Hematopoietic multipotent progenitor cell treated with erythropoietin and hydrocortisone succinate and interleukin-3 and kit ligand, for 4 days (in vitro differentiated cells): Measurements from ENCODE around the gene INSC.
A peak's percentile ranks its signal among the peaks of the same experiment; 100 is the strongest.

Experiments used
- DNase-seq: peaks from one replicate; pipeline ENCODE4 v3.0.0-alpha.2; 2015

Gene INSC

DNA sequence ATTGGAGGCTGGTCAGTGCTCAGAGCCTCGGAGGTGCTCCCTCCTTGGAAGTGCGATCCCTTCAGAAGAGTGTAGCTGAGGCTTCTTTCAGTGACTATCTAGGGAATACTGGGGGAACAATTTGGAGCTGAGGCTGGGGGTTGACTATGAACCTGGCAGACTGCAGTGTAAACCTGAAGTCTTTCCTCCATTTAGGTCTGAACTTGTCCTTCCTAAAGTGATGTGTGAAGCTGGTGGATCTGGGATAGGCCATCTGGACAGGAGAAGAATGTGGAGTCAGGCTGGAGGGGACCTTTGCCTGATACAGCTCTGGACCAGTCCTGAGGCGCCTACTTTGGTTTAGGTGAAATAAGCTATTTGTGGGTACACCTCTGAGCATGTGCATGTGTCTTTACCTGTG lies 3.5 kb upstream of the INSC start:
- no peak for DNase-seq

DNA sequence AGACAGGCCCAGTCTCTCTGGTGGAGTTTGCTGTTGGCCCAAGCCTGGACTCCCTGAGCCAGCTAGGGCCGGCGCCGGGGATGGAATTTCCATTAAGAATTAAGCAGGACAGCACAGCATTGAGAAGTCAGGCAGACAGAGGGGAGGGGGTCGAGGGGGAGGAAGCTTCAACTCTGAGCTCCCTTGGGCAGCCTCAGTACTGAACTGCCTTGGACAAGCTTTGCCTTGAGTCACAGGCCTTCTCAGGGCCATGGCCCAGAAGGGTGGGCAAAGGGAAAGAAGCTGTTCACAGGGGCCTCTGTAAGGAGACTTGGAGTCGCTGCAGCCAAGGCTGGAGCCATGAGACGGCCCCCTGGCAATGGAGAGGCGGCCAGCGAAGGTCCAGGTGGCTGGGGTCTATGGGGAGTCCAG lies 2.6 kb upstream of the INSC start:
- DNase-seq, result no peak

DNA sequence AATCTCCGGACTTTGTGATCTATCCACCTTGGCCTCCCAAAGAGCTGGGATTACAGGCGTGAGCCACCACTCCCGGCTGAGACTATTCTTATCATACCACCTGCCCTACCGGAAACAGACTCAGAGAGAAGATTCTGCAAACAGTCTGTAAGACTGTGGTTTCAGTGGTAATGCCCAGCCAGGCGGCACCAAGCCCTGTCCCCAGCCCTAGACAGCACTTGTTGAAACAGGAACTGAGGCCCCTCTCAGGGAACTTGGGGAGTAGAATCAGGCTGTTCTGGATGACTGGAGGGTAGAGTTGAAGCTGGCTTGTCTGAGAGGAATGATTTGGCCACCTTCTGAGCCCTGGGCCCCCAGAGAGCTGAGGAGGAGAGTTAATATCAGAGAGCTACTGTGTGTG lies 1.3 kb upstream of the INSC start:
- DNase-seq, result peak; percentile 95

DNA sequence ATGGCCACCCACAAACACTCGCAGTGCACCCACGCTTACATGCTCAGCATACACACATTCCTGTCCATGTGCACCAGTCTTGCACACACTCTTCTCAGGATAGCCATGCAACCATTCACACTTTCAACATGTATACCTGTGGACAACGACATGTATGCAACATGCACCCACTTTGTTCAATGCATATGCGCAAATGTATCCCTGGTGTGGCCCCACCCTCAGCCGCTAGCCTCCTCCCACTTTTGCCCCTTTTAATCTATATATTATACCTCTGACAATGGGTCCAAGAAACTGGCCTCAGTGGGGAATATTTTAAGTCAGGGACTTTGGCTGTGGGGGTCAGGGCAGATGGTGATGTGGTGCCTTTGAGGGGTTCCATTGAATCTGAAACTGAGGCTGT lies 963 bp downstream of the INSC start:
- DNase-seq, result no peak

DNA sequence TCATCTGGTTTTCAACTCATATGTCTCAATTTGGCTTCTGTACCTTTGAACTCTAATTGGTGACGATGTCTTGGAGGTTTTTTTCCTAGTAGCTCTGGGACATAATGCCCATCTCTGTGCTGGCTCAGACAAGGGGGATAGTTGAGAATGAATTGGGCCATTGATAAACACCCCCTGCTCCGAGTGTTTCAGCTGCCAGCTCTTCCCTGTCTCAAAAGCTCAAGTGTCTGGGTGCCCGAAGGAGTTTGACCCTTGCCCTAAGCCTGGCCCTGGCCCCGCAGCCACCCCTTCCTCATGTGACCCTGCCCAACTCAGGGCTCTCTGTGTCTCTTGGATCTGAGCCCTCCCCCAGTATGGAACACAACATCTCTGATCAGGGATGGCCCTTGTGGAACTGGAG lies 3.0 kb downstream of the INSC start:
- DNase-seq, result no peak

DNA sequence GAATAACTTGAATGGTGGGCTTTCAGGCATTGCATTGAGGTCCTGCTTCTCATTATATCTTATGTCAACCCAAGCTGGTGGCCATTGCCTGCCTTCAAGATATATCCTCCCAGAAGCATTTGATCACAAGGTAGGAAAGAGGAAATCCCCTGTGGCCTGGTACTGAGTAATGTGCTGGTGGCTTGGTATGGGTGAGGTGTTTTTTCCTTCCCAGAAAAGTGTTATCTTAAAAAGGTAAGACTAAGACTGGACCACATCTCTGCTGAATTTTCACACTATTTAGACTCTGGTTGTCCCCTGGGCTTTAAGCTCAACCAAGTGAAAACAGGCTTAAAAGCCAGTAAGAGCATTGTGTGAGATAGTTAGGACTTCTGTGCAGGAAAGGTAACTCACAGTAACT lies 3.7 kb downstream of the INSC start:
- no peak for DNase-seq

DNA sequence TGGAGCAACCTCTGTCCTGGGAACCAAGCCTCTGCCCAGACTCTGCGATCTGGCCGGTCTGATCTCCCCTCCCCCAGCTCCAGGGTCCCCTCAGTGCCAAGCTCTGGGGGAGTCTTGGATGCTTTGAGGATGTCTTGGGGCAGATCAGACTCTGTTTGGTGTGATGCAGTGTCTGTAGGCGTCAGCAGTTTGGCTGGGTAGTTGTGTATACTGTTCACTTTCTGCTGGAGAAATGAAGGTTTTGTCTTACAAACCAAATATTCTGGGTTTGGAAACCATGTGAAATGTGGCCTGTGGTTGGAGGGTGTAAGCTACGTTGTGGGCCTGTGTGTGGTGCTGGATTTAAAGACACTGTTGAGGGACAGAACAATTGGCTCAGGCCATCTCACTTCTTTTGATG lies 4.6 kb downstream of the INSC start:
- DNase-seq, result no peak

DNA sequence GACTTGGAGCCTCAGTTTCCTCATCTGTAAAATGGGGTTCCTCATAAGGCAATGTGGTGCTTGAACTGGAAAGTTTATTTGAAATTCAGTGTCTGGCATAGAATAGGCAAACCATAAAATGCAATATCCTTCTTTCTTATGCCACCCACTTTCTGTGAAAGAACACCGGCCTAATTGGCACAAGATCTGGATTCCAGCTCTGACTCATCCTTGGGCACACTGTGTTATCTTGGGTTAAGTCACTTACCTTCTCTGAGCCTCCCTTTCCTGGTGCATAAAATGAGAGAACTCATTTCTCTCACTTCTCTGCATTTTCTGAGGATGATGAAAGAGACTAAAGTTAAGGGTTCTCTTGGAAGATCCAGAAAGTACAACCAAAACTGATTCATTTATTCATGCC lies 5.1 kb downstream of the INSC start:
- DNase-seq, result no peak

DNA sequence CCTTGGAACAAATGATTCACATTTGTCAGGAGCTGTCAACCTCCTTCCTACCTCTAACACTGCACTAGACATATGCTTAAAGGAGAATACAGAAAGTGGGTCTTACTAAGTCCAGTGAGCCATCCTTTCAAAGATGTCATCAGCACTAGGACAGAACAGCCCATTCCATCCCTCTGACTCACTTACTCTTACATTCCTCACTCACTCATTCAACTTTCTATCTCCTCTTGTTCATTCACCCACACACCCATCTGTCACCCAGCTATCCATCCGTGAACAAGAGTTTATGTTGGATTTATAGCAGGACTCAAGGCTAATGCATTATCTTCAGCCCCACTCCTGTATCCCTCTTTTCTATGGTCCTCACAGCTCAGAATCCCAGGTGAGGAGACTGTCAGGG lies 9.1 kb downstream of the INSC start:
- DNase-seq, result no peak

DNA sequence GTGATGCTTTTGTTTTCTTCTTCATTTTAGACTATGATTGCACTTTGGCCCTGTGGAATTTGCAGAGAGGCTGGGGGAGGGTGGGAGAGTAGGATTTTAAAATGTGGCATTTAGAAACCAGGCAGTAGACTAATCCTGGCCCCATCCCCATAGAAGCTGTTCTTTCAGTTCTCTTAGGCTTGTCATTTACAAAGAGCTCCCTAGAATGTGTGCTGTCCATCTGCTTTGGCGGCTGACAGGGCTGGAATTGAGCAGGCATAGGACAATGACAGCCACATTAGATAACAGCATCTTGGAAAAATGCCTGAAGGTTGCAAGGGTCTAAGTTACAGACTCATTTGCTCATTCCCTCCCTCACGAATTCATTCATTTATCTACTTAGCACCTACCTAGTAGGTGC lies 9.8 kb downstream of the INSC start:
- no peak for DNase-seq

DNA sequence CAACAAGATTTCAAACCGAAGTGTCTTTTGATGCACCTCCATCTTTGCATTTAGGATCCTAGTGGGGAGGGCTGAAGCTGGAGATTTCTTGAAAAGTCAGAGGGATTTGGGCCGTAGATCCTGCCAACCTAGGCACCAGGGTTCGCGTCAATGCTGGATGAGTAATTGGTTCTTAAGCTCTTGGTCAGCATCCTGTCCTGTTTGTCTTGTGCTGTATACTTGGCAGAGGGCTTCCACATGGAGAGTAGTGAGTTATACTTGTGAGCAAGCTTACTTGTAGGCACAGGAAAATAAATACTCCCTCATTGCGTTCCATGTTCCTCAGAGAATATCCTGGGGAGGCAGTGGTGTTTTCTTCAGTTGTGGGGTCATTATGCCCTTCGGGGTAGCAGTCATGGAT lies 12.6 kb downstream of the INSC start:
- DNase-seq, result no peak

DNA sequence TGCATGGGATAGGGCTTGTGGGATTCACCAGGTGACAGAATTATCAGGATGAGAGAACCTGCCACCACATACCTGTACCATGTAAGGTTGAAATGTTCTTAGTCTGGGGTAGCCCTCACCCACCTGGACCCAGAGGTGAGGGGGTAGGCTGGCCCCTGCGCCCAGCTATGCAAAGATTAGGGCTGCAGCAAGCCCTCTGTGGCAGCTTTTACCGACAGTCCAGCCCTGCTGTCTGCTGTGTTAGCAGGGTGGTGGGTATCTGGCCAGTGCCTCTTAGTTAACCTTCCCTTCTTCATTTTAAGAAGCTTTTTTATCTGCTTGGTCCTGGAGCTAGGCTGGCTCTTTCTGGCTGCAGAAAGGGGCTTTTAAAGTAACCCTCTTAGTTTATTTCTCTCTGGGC lies 13.9 kb downstream of the INSC start:
- DNase-seq, result no peak

DNA sequence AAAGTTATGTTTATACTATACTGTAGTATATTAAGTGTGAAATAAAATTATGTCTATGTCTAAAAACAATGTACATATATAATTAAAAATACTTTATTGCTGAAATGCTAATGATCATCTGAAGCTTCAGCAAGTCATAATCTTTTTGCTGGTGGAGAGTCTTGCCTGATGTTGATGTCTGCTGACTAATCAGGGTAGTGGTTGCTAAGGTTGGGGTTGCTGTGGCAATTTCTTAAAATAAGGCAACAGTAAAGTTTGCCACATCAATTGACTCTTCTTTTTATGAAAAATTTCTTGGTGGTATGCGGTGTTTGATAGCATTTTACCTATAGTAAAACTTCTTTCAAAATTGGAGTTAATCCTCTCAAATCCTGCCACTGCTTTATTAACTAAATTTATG lies 21.4 kb downstream of the INSC start:
- DNase-seq, result no peak

DNA sequence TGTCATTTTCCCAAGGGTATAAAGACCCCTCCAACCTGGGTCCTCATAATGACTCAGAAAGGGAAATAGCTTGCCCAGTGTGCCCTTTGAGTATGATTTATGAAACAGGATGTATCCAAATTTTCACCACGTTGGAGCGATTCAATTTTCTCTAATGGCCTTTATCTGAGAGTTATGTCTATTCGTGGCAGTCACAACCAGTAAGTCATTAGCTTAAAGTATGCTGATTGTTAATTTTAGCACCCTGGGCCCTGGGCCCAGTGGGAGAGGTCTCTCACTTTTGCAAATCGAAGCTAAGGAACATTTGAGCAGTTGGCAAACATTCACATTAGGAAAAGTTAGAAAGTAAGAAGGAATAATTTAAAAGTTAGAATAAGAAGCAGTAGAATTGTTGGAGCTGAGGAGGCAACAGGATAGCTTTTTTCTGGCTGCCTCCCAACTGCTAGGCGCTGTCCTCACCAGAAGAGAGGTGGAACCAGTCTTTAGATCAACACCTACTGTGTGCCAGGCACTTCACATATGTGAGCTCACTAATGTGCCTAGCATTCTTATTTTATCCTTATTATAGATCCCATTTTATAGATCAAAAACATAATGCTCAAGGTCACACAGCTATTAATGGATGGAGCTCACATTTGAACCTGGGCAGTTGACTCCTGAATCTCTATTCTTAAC lies 24.5 kb downstream of the INSC start:
- DNase-seq, result no peak

DNA sequence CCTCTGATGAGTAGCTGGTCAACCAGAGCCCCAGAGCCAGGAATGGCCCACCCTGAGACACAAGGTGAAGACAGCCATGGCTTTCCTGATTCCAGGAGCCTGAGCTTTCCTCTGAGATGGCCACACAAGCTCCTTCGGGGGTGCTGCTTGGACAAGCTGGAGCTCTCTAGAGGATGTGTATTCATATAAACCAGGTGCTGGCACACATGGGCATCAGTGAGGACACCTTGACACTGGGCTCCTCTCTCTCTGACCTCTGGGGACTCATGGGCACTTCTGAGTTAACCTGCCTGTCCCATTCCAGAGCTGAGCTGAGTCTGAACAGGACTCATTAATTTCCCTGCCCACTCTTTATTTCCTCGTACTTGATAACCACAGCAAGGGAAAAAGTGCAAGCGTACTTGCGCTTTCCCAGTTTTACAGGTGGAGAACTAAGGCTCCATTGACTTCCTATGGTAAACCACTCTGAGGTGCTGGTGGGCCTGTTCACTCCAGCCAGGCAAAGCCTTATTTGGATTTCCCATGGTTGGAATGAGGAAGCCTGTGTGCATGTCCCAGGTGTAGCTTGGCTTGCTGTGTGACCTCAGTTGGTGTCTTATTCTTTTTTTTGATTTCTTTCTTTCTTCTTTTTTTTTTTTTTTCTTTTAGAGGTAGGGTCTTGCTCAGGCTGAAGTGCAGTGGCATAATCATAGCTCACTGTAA lies 25.4 kb downstream of the INSC start:
- no peak for DNase-seq

DNA sequence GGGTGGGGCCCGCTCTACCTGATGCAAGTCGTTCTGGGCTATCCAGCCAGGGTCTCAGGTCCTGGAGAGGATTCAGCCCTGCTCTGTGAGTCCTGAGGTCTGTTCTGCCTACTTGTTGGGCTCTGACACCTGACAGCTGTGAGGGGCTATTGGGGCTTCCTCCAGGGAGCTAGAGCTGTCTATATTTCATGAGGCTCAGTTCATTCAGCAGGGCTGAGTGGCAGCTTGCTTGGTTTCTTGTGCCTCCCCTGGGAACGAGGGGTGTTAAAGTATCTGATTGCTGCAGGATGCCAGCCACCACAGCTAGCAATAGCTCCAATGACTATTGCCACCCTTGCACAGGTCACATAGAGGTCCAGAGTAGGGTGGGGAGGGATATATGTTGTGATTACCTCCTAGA lies 26.7 kb downstream of the INSC start:
- no peak for DNase-seq

DNA sequence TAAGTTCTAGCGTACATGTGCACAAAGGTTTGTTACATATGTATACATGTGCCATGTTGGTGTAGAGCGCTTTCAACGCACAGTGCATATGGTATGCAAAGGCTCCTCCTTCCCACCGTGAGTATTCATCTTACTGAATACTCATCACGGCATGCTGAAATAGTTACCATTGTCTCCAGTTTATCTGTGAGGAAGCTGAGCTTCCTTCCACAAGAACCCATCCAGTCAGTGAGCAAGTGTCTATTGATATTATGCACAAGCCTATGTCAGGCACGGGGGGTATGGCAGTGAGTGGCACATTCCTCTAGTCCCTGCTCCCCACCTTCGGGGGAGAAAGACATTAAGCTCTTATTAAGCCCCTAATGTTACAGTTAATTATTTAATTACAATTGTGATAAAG lies 28.1 kb downstream of the INSC start:
- no peak for DNase-seq

DNA sequence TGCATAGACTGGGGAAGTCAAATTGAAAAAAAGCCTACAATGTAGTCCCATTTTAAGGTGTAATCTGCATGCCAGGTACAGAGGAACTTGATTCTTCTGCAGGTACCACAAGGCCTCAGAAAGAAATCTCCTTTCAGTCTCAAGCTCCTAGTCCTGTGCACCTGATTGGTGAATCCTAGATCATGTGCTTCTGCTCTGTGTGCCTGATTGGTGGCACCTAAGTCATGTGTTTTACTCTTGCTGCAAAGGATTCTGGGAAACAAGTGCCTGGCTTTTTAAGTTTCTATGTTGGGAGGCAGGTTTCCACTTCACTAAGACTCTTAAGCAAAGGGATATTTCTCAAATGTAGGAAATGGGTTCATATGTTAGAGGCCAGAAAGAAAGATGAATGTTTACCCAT lies 29.1 kb downstream of the INSC start:
- DNase-seq, result no peak

DNA sequence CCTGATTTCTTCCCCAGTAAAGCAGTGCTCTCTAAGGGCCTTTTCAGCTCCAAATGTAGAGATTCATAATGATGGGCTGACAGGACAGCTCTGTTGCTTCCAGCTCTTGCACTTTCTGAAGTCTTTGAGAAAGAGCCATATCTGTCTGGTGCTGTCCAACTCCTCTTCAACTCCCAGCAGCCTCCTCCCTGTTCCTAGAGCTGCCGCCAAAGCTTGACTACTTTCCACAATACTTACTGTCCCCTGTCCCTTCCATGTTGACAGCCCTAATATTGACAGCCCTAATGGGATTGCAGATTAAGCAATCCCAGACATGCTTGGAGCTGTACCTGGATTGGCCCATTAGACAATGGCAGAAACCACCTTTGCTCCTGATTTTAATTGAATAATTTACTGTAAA lies 29.6 kb downstream of the INSC start:
- DNase-seq, result no peak

DNA sequence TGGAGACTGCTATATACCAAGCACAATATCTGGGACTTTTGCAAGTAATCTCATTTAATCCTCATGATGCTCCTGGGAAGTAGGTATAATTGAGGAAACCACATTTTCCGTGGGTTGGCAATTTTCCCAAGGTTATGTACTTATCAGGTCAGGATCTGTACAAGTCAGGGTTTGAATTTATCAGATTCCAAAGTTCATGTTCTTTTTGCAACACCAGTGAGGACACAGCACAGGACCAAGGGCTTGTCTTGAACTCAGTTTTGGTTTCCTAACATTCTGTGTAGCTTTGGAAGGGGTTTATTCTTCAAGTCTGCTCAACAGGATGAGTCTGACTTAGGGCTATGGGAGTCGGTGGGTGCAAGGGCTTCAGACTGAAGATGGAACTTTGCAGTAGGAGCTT lies 30.4 kb downstream of the INSC start:
- DNase-seq, result no peak

DNA sequence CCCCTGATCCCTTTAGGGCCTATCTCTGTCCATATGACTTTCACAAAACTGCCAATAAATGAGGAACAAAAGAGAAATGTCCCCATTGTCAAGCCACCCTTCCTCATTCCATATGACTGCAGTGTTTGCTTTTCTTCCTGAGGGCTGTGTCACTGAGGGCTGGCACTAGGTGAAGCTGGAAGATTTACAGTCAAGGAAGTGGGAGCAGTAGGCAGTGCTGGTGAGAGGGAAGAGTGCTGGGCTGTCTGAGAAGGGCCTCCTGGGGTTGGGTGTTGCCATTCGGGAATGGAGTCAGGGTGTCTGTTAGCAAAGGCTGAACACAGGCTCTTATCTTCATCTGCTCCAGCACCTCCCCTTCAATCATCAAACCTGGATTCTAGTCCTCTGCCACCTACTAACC lies 30.9 kb downstream of the INSC start:
- DNase-seq, result peak; percentile 13

DNA sequence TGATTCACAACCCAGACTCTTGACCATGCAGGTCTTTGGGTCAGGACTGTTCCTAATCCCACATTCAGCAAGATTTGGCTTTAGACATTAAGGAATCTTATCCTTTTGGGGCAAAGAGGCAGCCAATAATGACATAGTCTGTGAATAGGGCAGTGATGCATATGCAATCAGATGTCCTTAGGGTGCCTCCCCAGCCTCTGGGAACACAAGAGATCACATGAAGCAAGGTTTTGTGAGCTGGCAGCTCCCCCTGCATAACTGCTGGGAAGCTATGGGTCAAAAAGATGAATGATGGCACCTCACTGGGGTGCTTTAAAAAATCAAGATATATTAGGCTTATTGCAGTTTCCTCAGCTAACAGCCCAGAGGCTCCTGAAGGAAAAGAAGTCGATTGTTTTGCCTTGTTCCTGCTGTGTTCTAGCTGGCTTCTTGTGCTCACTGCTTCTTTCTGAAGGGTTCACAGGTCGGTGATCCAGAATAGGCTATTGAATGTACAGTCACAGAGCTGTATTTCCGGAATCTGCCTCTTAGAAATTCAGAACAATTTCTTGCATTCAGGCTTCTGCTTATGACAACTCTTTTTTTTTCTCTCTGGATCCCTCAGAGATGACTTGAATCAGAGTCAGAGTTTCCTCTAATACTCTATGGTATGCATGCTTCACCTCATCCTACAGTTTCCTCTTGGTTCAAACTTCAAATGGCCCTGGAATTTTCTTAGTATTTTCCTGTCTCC lies 31.7 kb downstream of the INSC start:
- no peak for DNase-seq

DNA sequence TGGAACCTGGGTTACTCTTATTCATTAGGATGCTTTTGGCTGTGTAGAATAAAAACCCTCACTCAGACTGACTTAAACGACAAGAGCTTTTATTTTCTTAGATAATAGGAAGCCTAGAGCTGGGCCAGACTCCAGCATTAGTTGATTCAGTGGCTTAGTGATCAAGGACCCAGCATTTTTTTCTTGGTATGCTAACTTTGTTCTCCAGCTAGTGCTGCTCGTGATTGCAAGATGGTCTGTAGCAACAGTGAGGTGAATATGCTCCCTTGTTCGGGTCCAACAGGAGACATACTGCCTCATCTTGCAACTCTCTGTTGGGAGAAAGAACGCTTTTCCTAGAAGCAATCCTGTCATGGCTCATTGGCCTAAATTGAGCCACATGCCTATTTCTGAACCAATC lies 33.4 kb downstream of the INSC start:
- DNase-seq, result no peak

DNA sequence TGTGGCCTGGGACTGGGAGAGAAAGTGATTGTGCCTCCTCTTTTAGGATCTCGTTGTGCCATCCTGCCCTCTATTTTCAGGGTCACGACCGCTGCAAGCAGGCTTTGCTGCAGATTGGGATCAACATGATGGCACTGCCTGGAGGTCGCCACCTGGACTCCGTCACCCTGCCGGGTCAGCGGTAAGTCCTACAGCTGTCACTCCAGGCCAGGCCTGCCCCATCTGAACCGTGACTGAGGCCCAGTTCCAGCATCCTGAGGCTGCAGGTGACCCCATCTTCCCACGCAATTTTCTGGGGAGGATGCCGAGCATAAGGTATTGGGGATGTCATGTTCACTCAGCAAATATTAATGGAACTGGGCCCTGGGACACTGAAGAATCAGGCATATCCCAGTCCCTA lies 34.3 kb downstream of the INSC start:
- no peak for DNase-seq

DNA sequence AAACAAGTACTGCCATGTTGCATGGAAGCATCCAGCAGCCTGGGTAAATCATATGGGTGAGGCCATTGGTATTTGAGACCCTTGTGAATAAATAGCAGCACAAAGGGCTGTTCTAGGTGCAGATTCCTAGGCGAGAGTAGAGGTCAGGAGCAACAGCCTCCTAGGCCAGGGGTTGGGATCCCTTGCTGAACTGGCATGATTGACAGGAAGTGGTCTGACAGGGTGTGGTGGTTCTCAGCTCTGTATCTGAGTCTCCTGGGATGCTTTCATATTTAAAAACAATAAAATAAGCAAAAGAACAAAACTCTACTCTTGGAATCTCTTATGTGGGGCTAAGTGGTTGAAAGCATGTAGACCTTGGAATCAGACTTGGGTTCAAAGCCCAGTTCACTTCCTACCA lies 35.8 kb downstream of the INSC start:
- no peak for DNase-seq
